OCI-LY7 (cell line): Measurements from ENCODE around the gene GDF10. TPM values are rescaled to one million over a fixed set of nuclear protein-coding genes. Genes with fewer than 3 reads are reported as not detected.

Experiments
- BruUV-seq: library from RNA; stranded (reverse); fragments of 400-500 nt; replicated peaks from 2 replicates; lab custom pipeline; 2021; lab: Mats Ljungman, UMichigan
- CTCF ChIA-PET: fragments of 300-600 bp; sonication (Branson Sonifier 250); formaldehyde crosslinking; loops from one replicate; lab custom pipeline; 2022; ENCODE audit warnings: antibody characterized with exemption; ENCODE audit not compliant: unreplicated experiment; lab: Charles Lee
- POLR2A ChIA-PET: fragments of 300-600 bp; sonication (Branson Sonifier 250); formaldehyde crosslinking; loops from one replicate; lab custom pipeline; 2022; ENCODE audit warnings: antibody characterized with exemption; lab: Charles Lee
- DNase-seq: peaks from one replicate; pipeline ENCODE4 v3.0.0-alpha.2; 2015; ENCODE audit warnings: low spot score
- H2AFZ ChIP-seq: fragments of 200-600 bp; sonication (generic), shearing (Covaris generic); 2 replicates; pipeline ENCODE4 v1.6.1; 2014; ENCODE audit warnings: mild to moderate bottlenecking, antibody characterized with exemption, low read length, moderate library complexity
- H3K27ac ChIP-seq: fragments of 200-600 bp; sonication (generic); 2 replicates; pipeline ENCODE4 v1.5.1; 2014; ENCODE audit warnings: mixed run types, low read depth, mild to moderate bottlenecking, moderate library complexity, low read length, inconsistent platforms; ENCODE audit not compliant: poor library complexity, severe bottlenecking
- H3K36me3 ChIP-seq: fragments of 200-600 bp; sonication (generic); 2 replicates; pipeline ENCODE4 v1.6.1; 2014; ENCODE audit warnings: mild to moderate bottlenecking, antibody characterized with exemption, low read length, moderate library complexity, mixed read lengths; ENCODE audit not compliant: insufficient read depth
- H3K4me1 ChIP-seq: fragments of 200-600 bp; sonication (generic); 2 replicates; pipeline ENCODE4 v1.5.1; 2014; ENCODE audit warnings: mild to moderate bottlenecking, low read length; ENCODE audit not compliant: insufficient read depth, poor library complexity, severe bottlenecking
- H3K4me2 ChIP-seq: fragments of 200-600 bp; sonication (generic); 2 replicates; pipeline ENCODE4 v1.6.1; 2014; ENCODE audit warnings: mild to moderate bottlenecking, low read length
- H3K4me3 ChIP-seq: fragments of 200-600 bp; sonication (generic); 2 replicates; pipeline ENCODE4 v1.5.1; 2014; ENCODE audit warnings: mild to moderate bottlenecking, low read depth, low read length; ENCODE audit not compliant: poor library complexity, severe bottlenecking
- H3K79me2 ChIP-seq: fragments of 200-600 bp; sonication (generic); 2 replicates; pipeline ENCODE4 v1.6.1; 2016; ENCODE audit warnings: low read depth, mild to moderate bottlenecking, low read length, moderate library complexity, mixed read lengths; ENCODE audit not compliant: insufficient read depth
- H3K9me2 ChIP-seq: fragments of 200-600 bp; sonication (generic); 2 replicates; pipeline ENCODE4 v1.6.1; 2016; ENCODE audit warnings: mild to moderate bottlenecking, low read length, mixed read lengths; ENCODE audit not compliant: insufficient read depth
- H3K9me3 ChIP-seq: fragments of 200-600 bp; sonication (generic); 2 replicates; pipeline ENCODE4 v1.6.1; 2014; ENCODE audit warnings: mild to moderate bottlenecking, mixed run types, low read length, mixed read lengths
- H4K20me1 ChIP-seq: fragments of 200-600 bp; sonication (generic); 2 replicates; pipeline ENCODE4 v1.6.1; 2014; ENCODE audit warnings: mild to moderate bottlenecking, antibody characterized with exemption, low read length, moderate library complexity, mixed read lengths; ENCODE audit not compliant: insufficient read depth
- EZH2phosphoT487 ChIP-seq: fragments of 200-600 bp; sonication (generic); IDR thresholded peaks from 2 replicates; pipeline ENCODE4 v1.6.1; 2018; ENCODE audit warnings: low read depth, borderline replicate concordance, mild to moderate bottlenecking, mixed run types, antibody characterized with exemption, low read length, moderate library complexity, mixed read lengths
- intact Hi-C: fragments of 100-400 bp; cut with micrococcal nuclease; formaldehyde crosslinking; loops from one replicate; pipeline ENCODE4 v1.10.0; 2022; ENCODE audit not compliant: unreplicated experiment
- total RNA-seq, 2 experiments: library from RNA; depleted of rRNA in 1 of 2; stranded (reverse); fragments of >200 nt in 1 of 2; shearing (Covaris generic) in 1 of 2; gene quantifications; 2 replicates each; pipeline ENCODE4 v1.2.3, GENCODE V29; 2014 to 2022
- TF ChIP-seq, protein P1 (sequence below): fragments of 200-600 bp; sonication (generic); conservative IDR thresholded peaks from 2 replicates; pipeline ENCODE4 v1.5.1; 2014; ENCODE audit warnings: mild to moderate bottlenecking, antibody characterized with exemption, low read length, moderate library complexity, mixed read lengths

GDF10 gene
- total RNA-seq, 2 experiments from 2014 or later, result not detected

- no peaks in the 10 kb centered on the region for H3K79me2 ChIP-seq
- no peak overlapping the region for H3K4me3 ChIP-seq
- H3K9me2 ChIP-seq, result no peaks in the 10 kb centered on the region
- H3K4me1 ChIP-seq, result peaks cover 4% of the 10 kb centered on the region
- H2AFZ ChIP-seq, result no peak overlapping the region
- POLR2A ChIA-PET, result interaction anchor here (0.8 kb wide), 1 partner anchor 156 kb away, joined by 3 read pairs; no protein-coding TSS in a partner anchor
- TF ChIP-seq EZH2phosphoT487, result no peak
- TF ChIP-seq, protein P1, sequence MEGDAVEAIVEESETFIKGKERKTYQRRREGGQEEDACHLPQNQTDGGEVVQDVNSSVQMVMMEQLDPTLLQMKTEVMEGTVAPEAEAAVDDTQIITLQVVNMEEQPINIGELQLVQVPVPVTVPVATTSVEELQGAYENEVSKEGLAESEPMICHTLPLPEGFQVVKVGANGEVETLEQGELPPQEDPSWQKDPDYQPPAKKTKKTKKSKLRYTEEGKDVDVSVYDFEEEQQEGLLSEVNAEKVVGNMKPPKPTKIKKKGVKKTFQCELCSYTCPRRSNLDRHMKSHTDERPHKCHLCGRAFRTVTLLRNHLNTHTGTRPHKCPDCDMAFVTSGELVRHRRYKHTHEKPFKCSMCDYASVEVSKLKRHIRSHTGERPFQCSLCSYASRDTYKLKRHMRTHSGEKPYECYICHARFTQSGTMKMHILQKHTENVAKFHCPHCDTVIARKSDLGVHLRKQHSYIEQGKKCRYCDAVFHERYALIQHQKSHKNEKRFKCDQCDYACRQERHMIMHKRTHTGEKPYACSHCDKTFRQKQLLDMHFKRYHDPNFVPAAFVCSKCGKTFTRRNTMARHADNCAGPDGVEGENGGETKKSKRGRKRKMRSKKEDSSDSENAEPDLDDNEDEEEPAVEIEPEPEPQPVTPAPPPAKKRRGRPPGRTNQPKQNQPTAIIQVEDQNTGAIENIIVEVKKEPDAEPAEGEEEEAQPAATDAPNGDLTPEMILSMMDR, result no peak
- H3K4me2 ChIP-seq, result no peak overlapping the region
- H4K20me1 ChIP-seq, result no peaks in the 10 kb centered on the region
- DNase-seq, result no peak
- CTCF ChIA-PET, result interaction anchor here (0.6 to 0.8 kb wide), 2 partner anchors 10 to 13 kb away, joined by 3 read pairs; no protein-coding TSS in a partner anchor
- no peaks in the 10 kb centered on the region for H3K9me3 ChIP-seq
- H3K36me3 ChIP-seq, result no peaks in the 10 kb centered on the region
- BruUV-seq, result no TSS peak
- H3K27ac ChIP-seq, result no peak overlapping the region
- intact Hi-C loops, result no loop called here
Observed at GRCh38 chr10:47278720-47279119, 21.3 kb upstream of the GDF10 start.

DNA sequence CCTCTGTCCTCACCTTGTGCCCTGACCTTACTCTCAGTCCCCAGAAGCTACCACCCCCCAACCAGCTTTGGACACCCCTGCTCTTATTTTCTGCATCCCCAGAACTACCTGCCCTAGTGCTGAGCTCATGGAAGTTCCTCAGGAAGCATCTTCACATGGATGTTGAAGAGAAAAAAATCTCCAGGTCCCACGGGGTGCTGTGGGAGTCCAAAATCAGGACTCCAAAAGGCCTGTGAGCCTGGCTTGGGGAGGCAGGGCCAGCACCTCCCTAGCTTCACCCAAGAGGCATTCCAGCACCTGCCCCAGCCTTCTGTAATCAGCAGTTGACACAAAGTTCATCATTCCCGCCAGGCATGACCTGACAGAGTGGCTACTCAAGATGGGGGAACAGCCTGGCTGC lies 20.7 kb upstream of the GDF10 start:
- Histone ChIP-seq H3K79me2 (no peaks in the 10 kb centered on the region), H3K4me1 (peaks cover 4% of the 10 kb centered on the region), H3K36me3 (no peaks in the 10 kb centered on the region), H4K20me1 (no peaks in the 10 kb centered on the region), H3K4me3 (no peak overlapping the region), H3K4me2 (no peak overlapping the region), H2AFZ (no peak overlapping the region), H3K9me2 (no peaks in the 10 kb centered on the region), H3K9me3 (no peaks in the 10 kb centered on the region), H3K27ac (no peak overlapping the region)
- TF ChIP-seq, protein P1, result no peak
- no peak for TF ChIP-seq EZH2phosphoT487
- DNase-seq, result no peak
- ChIA-PET CTCF (interaction anchor here (0.8 kb wide), 1 partner anchor 10 kb away, joined by 3 read pairs; no protein-coding TSS in a partner anchor), POLR2A (interaction anchor here (0.8 kb wide), 1 partner anchor 156 kb away, joined by 3 read pairs; no protein-coding TSS in a partner anchor)
- intact Hi-C loops, result no loop called here
- BruUV-seq, result no TSS peak

DNA sequence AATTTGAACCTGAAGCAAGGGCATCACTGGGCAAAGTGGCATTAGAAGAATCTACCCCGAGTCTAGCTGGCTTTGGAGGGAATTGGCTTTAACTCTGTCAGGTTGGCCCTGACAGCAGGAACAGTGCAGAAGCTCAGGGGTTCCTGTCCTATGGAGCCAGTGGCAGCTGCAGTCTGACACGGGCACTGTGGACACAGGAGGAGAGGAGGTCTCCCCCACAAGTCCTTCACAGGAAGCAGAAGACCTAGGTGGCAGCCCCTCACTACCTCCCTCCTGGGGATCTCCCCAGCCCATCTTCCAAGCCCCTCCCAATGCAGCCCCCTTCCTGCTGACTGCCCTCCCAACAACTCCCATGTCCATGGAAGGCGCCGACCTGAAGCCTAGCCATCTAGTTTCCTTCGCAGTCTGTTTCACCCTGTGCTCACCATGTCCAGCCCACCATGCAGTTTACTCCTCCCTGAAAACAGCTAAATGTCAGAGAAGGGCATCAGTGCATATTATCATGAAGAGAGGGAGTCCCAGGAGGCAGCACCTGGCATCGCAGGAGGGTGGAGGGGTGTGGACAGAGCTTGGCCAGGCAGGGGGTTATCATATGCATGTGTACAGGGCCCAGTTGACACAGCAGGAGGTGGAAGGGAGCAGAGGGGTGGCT lies 17.9 kb upstream of the GDF10 start:
- no peaks in the 10 kb centered on the region for H4K20me1 ChIP-seq
- BruUV-seq, result no TSS peak
- TF ChIP-seq, protein P1, result no peak
- TF ChIP-seq EZH2phosphoT487, result no peak
- ChIA-PET POLR2A (no interaction called here), CTCF (no interaction called here)
- H3K27ac ChIP-seq, result no peak overlapping the region
- no peak overlapping the region for H3K4me2 ChIP-seq
- no peaks in the 10 kb centered on the region for H3K9me2 ChIP-seq
- H2AFZ ChIP-seq, result no peak overlapping the region
- H3K36me3 ChIP-seq, result no peaks in the 10 kb centered on the region
- H3K4me1 ChIP-seq, result peaks cover 4% of the 10 kb centered on the region
- H3K4me3 ChIP-seq, result no peak overlapping the region
- intact Hi-C loops, result no loop called here
- no peaks in the 10 kb centered on the region for H3K79me2 ChIP-seq
- H3K9me3 ChIP-seq, result no peaks in the 10 kb centered on the region
- no peak for DNase-seq
